Islet of Langerhans (tissue), 1 donor: Measurements from ENCODE around the gene CAMK2A.

ENCODE experiments used
- FAIRE-seq: peaks from one replicate; lab custom pipeline; 2011; peaks lifted over from hg19 to GRCh38; lab: Jason Lieb, UNC

Gene CAMK2A

GRCh38 chr5:150289551-150290390 is at the start of gene CAMK2A:
Gene CAMK2A, minus strand, starts transcription at chr5:150289773. Its CDS starts 148 bp downstream, at chr5:150289625.
- FAIRE-seq = no peak

DNA sequence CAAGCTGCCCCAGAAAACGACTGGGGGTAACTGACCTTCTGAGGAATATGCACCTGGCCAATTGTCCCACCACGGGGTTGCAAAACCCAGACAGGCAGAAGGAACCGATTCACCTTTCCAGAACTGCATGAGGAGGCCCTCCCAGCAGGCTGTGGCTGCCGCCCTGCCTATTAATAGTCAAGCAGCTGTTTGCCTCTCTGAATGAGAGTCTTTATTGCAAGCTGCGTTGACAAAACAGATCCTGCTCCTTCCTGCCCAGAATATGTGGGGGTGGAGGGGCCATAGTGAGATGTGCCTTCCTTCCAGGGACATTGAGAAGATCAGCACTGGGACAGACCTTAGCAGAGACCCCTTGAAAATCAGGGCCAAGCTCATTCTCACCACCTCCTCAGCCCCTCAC is 49.6 kb upstream of the CAMK2A start:
- no peak for FAIRE-seq

DNA sequence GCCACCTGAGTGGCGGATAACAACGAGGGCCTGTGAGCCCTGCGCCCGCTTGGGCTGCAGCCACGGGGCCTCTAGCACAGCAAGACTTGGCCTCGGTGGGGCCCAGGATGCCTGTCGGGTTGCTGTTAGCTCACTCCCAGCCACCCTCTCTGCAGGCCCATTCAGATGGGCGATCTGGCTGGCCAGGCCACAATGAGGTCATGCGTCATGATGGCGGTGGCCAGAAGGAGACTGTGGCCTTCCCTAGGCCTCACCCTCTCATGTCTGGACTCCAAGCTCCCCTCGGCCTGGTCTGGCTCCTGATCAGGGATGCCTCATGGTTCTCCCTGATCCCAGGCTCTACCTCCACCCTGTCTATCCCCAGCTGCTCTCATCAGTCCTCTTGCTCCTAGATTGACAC is 49.0 kb upstream of the CAMK2A start:
- no peak for FAIRE-seq

- FAIRE-seq = no peak
Measured at GRCh38 chr5:150335778-150336177, 46.2 kb upstream of the CAMK2A start.

DNA sequence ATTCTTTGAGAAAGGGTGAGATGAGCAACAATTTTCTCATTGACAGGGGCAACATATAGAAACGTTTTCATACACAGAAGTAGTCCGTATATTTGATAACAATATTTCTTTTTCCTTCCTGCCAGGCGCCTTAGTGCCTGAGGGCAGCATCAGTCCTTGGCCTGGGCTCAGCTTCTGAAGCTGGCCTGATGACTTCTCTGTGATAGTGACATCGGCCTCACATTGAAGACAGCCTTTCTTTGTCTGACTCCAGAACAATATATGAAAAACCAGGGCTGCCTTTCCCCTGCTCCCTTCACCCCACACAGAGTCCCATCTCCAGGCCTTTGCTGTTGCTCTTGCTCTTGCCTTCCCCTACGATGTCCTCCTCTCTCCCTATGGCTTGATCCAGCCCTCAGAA is 43.8 kb upstream of the CAMK2A start:
- FAIRE-seq = no peak

DNA sequence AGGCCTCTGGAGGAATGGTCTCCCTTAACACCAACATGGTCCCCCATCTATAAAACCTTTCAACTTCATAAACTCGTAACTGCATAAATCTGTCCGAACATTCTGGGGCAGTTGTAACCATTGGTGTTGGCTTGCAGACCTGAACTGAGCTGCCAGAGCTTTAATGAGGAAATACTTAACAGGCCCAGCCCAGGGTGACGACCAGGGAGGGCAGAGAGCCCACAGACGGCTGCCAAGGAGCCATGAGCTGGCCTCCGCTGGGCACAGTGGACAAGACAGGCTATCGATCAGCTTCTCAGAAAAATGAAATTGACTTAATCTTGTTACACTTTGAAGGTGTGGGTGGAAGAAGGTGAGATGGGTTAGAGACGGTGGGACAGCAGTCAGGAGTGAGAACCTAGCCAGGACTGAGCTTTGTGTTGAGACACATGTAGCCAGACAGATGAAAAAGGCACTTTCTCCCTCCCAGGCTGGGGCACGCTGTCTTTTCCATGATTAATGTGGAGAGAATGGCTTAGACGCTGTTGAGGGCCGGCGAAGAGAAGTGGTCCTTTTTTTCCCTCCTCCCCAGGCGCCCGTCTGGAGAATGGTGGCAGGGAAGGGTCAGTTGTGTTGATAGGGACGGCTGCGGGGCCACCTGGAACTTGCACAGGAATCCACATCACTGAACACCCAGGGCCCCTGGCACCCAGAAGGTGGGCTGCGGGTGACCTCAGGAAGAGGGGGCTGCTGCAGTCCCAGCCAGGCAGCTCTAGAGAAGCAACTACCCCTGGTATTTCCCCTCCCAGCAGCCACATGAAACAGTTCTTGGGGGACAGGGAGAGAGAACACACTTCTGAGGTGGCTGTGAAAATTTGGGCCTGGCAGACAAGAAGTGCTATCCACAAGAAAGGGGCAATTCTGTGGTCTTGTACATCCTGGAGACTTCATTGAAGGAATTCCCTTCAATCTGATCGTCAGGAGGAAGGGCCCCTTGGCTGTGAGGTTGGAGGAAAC is 40.6 kb upstream of the CAMK2A start:
- FAIRE-seq = no peak

- FAIRE-seq = no peak
Measured at GRCh38 chr5:150329038-150329437, 39.5 kb upstream of the CAMK2A start.

- no peak for FAIRE-seq
Measured at GRCh38 chr5:150328515-150328914, 38.9 kb upstream of the CAMK2A start.

GRCh38 chr5:150327139-150327538 is 37.6 kb upstream of the CAMK2A start:
- no peak for FAIRE-seq

GRCh38 chr5:150326707-150327106 is 37.1 kb upstream of the CAMK2A start:
- FAIRE-seq = no peak

GRCh38 chr5:150325426-150325825 is 35.9 kb upstream of the CAMK2A start:
- no peak for FAIRE-seq

- no peak for FAIRE-seq
Measured at GRCh38 chr5:150323819-150324218, 34.2 kb upstream of the CAMK2A start.

- no peak for FAIRE-seq
Measured at GRCh38 chr5:150323092-150323491, 33.5 kb upstream of the CAMK2A start.

- no peak for FAIRE-seq
Measured at GRCh38 chr5:150322202-150322601, 32.6 kb upstream of the CAMK2A start.

GRCh38 chr5:150321784-150322183 is 32.2 kb upstream of the CAMK2A start:
- no peak for FAIRE-seq

GRCh38 chr5:150321211-150321610 is 31.6 kb upstream of the CAMK2A start:
- FAIRE-seq = no peak

- no peak for FAIRE-seq
Measured at GRCh38 chr5:150320044-150320613, 30.6 kb upstream of the CAMK2A start.

GRCh38 chr5:150319484-150319790 is 29.9 kb upstream of the CAMK2A start:
- FAIRE-seq = no peak

- no peak for FAIRE-seq
Measured at GRCh38 chr5:150318613-150319483, 29.3 kb upstream of the CAMK2A start.

DNA sequence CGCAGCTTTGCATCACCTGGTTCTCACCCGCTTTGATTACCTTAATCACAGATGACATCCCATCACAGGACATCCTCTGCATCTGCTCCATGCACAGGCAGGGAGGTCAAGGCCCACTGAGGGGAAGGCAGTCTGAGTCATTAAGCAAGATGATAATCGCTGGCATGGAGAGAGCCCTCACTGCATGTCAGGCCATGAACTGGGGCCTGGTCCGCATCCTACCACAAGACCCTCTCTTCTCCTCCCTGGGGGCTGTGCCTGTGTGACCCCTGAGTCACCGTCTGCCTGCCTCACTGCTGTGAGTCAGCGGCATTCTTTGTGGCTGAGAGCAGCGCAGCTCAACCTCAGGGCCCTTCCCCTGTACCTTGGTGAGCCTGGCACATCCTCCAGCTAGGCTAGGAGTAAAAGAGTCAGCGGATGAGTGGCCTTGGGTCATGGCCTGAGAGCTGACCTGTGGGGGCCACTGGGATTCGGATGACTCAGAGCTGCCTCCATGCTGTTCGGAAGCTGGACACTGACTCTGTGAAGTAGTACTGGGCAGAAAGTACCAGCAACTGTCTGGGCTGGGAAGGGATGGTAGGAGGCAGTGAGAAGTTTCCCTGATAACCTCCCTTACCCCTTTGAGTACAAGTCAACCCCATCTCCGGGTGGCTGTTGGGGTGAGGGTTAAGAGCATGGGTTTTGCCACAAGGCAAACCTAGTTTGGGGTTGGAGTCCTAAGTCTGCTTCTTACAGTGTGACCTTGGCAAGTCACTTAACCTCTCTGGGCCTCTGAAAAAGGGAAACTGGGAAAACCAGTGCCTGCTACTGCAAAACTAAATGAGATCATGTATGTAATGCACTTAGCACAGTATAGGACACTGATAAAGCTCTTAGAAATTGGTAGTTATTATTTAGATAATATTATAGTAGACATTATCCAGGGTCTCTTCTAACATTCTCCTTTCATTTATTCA is 27.8 kb upstream of the CAMK2A start:
- FAIRE-seq = no peak

- no peak for FAIRE-seq
Measured at GRCh38 chr5:150316320-150316719, 26.7 kb upstream of the CAMK2A start.
